Fibroblast of the conjunctiva (primary cell): Measurements from ENCODE around the gene USP32.
A peak's percentile ranks its signal among the peaks of the same experiment; 100 is the strongest.
"Not testable (repeated sequence)": the region's sequence is repeated elsewhere in the genome, so short reads cannot be mapped to it uniquely, and the experiment has no call there.

ENCODE experiments used
- DNase-seq: peaks from one replicate; pipeline ENCODE4 v3.0.0-alpha.2; 2010; ENCODE audit warnings: low read depth

USP32 gene

GRCh38 chr17:60372790-60373483, 19.0 kb downstream of the USP32 start:
- DNase-seq: no peak

- no peak for DNase-seq
Observed at GRCh38 chr17:60371818-60372510, 20.0 kb downstream of the USP32 start.

- DNase-seq: no peak
Observed at GRCh38 chr17:60371416-60371815, 20.5 kb downstream of the USP32 start.

- no peak for DNase-seq
Observed at GRCh38 chr17:60369727-60370126, 22.2 kb downstream of the USP32 start.

- no peak for DNase-seq
Observed at GRCh38 chr17:60363700-60364405, 28.1 kb downstream of the USP32 start.

GRCh38 chr17:60362329-60362728, 29.6 kb downstream of the USP32 start:
- DNase-seq: no peak

GRCh38 chr17:60361889-60362288, 30.0 kb downstream of the USP32 start:
- no peak for DNase-seq

- DNase-seq: no peak
Observed at GRCh38 chr17:60359415-60359814, 32.5 kb downstream of the USP32 start.

GRCh38 chr17:60358606-60359225, 33.2 kb downstream of the USP32 start:
- no peak for DNase-seq

GRCh38 chr17:60356940-60357339, 35.0 kb downstream of the USP32 start:
- DNase-seq: peak; percentile 6

- no peak for DNase-seq
Observed at GRCh38 chr17:60355663-60356594, 36.0 kb downstream of the USP32 start.

GRCh38 chr17:60354223-60354622, 37.7 kb downstream of the USP32 start:
- DNase-seq: peak; percentile 49

- DNase-seq: no peak
Observed at GRCh38 chr17:60353773-60354172, 38.2 kb downstream of the USP32 start.

GRCh38 chr17:60352569-60352968, 39.4 kb downstream of the USP32 start:
- no peak for DNase-seq

GRCh38 chr17:60352071-60352470, 39.9 kb downstream of the USP32 start:
- DNase-seq: no peak

- no peak for DNase-seq
Observed at GRCh38 chr17:60351012-60351695, 40.8 kb downstream of the USP32 start.

GRCh38 chr17:60348616-60349015, 43.3 kb downstream of the USP32 start:
- no peak for DNase-seq

- DNase-seq: no peak
Observed at GRCh38 chr17:60345233-60345632, 46.7 kb downstream of the USP32 start.

GRCh38 chr17:60342492-60342891, 49.4 kb downstream of the USP32 start:
- not testable (repeated sequence) for DNase-seq

- DNase-seq: no peak
Observed at GRCh38 chr17:60335289-60335688, 56.6 kb downstream of the USP32 start.

- DNase-seq: no peak
Observed at GRCh38 chr17:60333628-60334031, 58.3 kb downstream of the USP32 start.
